ENCODE measurements around the gene MYO9B.

MYO9B gene

GRCh38 chr19:17116996-17117702 is 41.6 kb downstream of the MYO9B start:
- Mint-ChIP-seq H3K36me3 (ENCODE audit: low read depth) (peaks cover 23% of the 10 kb centered on the region), H3K9me3 (peaks cover 4% of the 10 kb centered on the region), H3K4me1 (peaks cover 53% of the 10 kb centered on the region), H3K4me3 (no peak overlapping the region), H3K27ac (peak overlapping the region; percentile 69), H3K27me3 (ENCODE audit: low read depth, poor library complexity) (peaks cover 3% of the 10 kb centered on the region)
- DNase-seq = no peak
- no peak for TF ChIP-seq CTCF (IDR thresholded peaks at IDR 0.05)

- Mint-ChIP-seq H3K4me3 (no peak overlapping the region), H3K27ac (no peak overlapping the region), H3K4me1 (peaks cover 36% of the 10 kb centered on the region), H3K36me3 (ENCODE audit: low read depth) (peaks cover 28% of the 10 kb centered on the region), H3K9me3 (peaks cover 4% of the 10 kb centered on the region), H3K27me3 (ENCODE audit: low read depth, poor library complexity) (peaks cover 3% of the 10 kb centered on the region)
- TF ChIP-seq CTCF (IDR thresholded peaks at IDR 0.05) = no peak
- DNase-seq = no peak
Observed at GRCh38 chr19:17118957-17119356, 43.4 kb downstream of the MYO9B start.

- H3K9me3 Mint-ChIP-seq = no peaks in the 10 kb centered on the region
- DNase-seq = no peak
- no peak overlapping the region for H3K27ac Mint-ChIP-seq
- no peak for TF ChIP-seq CTCF (IDR thresholded peaks at IDR 0.05)
- H3K36me3 Mint-ChIP-seq (ENCODE audit: low read depth) = peaks cover 14% of the 10 kb centered on the region
- H3K4me3 Mint-ChIP-seq = no peak overlapping the region
- no peaks in the 10 kb centered on the region for H3K27me3 Mint-ChIP-seq (ENCODE audit: low read depth, poor library complexity)
- peaks cover 32% of the 10 kb centered on the region for H3K4me1 Mint-ChIP-seq
Observed at GRCh38 chr19:17121736-17122293, 46.2 kb downstream of the MYO9B start.

- H3K4me3 Mint-ChIP-seq = no peak overlapping the region
- TF ChIP-seq CTCF (IDR thresholded peaks at IDR 0.05) = no peak
Observed at GRCh38 chr19:17123041-17123440, 47.5 kb downstream of the MYO9B start.

GRCh38 chr19:17124025-17124424 is 48.4 kb downstream of the MYO9B start:
- Mint-ChIP-seq H3K36me3 (ENCODE audit: low read depth) (peaks cover 13% of the 10 kb centered on the region), H3K4me3 (no peak overlapping the region), H3K27ac (no peak overlapping the region), H3K27me3 (ENCODE audit: low read depth, poor library complexity) (no peaks in the 10 kb centered on the region), H3K4me1 (peaks cover 18% of the 10 kb centered on the region), H3K9me3 (no peaks in the 10 kb centered on the region)
- DNase-seq = no peak
- TF ChIP-seq CTCF (IDR thresholded peaks at IDR 0.05) = no peak

More at GRCh38 chr19:17123041-17123440, 47.5 kb downstream of the MYO9B start:
- H3K4me1 Mint-ChIP-seq = peaks cover 20% of the 10 kb centered on the region
- H3K27ac Mint-ChIP-seq = no peak overlapping the region
- H3K27me3 Mint-ChIP-seq (ENCODE audit: low read depth, poor library complexity) = no peaks in the 10 kb centered on the region
- H3K9me3 Mint-ChIP-seq = no peaks in the 10 kb centered on the region
- no peak for DNase-seq
- H3K36me3 Mint-ChIP-seq (ENCODE audit: low read depth) = peaks cover 14% of the 10 kb centered on the region
